GM19438 (cell line): ENCODE results near the gene CD47.

Experiments used
- ATAC-seq: cut with Tn5 transposase; IDR thresholded peaks from one replicate; pipeline ENCODE4 v1.9.1; 2021; ENCODE audit warnings: low read depth; ENCODE audit not compliant: unreplicated experiment

The CD47 gene

GRCh38 chr3:108118038-108118768 lies 27.4 kb upstream of the CD47 start:
- ATAC-seq: no peak

- no peak for ATAC-seq
Observed at GRCh38 chr3:108117241-108117775, 26.5 kb upstream of the CD47 start.

- no peak for ATAC-seq
Observed at GRCh38 chr3:108114423-108115065, 23.7 kb upstream of the CD47 start.

- ATAC-seq: no peak
Observed at GRCh38 chr3:108113975-108114374, 23.1 kb upstream of the CD47 start.

DNA sequence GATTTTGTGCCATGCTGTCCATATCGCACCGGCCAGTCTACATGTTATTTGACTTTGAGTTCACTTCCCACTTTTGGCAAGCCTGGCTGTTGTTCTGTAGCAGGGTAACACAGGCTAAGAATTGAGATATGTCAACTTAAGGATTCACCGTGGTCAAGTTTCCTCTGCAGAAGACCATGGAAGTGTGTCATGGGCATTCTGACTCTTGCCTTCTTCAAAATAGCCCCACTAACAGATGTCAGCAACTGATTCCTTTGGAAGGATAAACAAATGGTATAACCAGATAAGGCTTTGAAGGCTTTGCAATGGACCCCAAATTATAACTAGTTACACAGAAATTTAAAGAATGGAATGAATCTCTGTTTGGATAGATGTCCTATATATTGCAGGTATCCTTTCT lies 20.1 kb upstream of the CD47 start:
- ATAC-seq: no peak

DNA sequence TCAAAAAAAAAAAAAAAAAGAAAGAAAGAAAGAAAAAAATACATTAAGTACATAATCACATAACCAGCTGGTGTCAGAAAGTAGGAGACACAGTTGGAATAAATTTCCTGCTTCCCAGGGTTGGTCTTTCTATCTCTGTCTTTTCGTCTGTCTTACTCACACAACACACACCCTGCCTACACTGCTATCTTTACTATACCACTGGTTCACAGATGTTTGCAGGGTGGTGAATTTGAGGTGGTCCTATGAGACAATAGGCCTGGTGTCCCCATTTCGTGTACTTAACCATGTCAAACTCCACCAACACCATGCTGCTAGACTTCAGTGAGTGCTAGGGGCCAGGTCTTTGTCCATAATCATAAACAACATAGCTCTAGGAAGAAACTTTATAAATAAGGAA lies 17.6 kb upstream of the CD47 start:
- no peak for ATAC-seq

DNA sequence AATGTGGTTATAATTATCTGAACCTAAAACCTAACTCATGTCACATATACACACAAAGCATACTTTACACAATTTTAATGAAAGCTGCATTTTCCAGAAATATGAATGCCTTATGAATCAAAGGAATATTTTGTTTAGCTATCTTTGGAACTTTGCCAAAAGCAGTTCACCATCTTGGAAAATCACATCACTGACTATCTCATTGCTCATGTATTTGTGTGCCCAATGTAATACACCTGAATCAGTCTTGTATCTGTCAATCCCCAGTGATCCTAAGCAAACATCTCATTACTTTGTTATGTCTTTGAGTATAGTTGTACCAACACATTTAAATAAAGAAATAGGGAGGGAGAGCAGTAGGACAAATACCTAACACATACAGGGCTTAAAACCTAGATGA lies 15.6 kb upstream of the CD47 start:
- ATAC-seq: no peak

- no peak for ATAC-seq
Observed at GRCh38 chr3:108106031-108106430, 15.2 kb upstream of the CD47 start.

DNA sequence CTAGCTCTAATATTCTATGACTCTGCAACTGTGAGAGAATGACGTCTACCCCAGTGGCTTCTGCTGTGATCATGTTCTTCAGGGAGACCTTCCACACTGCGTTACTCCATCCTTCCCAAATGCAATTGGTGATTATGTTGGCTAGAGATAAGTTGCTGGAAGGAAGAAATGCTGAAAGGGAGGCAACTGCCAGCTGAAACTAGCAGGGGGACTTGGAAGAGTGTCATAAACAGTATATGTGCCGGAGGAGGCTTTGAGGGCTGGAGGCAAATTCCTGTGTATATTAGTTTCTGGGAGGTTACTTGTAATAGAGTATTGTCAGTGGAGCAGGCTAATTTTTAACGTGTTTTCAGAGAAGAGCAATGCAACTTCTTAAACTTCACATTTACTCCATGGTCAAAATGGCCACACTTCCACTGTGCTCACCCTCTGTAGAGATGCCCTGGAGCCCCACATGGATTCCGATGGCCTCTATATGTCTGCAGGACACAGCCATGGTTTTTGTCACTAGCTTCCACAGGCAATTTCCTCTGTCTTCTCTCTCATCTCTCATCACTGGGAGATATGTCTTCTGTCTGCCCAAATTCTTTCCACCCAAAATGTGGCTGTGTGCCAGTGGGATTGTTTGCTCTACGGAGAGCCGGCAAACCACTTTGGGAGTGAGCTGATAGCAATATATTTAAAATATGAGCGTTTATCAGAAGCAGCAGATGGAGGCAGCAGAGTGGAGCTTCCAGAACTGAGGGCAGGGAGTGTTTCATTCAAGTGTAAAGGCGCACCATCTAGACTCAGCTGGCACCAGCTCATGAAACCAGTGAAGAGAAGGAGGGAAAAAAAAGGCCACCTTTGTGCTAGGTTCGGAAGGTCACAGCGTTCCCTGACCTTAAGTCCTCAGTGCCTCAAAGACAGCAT lies 13.3 kb upstream of the CD47 start:
- ATAC-seq: no peak

DNA sequence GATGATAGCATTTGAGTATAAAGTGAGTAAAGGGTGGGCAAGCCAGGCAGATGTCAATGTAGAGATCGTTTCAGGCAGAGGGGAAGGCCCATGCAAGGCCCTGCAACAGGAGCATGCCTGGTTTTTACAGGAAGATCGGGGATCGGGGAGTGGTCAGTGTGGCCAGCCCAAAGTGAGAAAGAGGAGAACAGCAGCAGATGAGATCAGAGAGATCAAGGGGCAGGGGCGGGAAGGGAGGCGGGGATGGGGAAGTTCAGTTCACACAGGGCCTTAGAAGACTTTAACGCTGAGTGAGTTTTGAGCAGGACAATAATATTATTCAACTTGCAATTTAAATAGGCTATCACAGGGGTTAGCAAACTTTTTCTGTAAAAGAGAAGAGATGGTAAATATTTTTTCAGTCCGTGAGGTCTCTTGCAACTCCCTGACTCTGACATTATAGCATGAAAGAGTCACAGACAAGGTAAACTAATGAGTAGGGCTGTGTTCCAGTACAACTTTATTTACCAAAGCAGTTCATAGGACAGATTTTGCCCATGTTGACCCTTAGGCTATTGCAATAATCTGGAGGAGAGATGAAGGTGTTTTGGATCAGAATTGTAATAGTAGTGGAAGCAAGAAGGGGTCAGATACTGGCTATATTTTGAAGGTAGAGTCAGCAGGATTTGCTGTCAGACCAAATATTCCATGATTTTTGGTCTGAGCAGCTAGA lies 12.4 kb upstream of the CD47 start:
- no peak for ATAC-seq

- ATAC-seq: no peak
Observed at GRCh38 chr3:108102420-108103039, 11.7 kb upstream of the CD47 start.

GRCh38 chr3:108100906-108101660 lies 10.3 kb upstream of the CD47 start:
- peak; percentile 86 for ATAC-seq

- ATAC-seq: peak; percentile 36
Observed at GRCh38 chr3:108099679-108100428, 9.0 kb upstream of the CD47 start.

GRCh38 chr3:108099244-108099643 lies 8.4 kb upstream of the CD47 start:
- ATAC-seq: no peak

DNA sequence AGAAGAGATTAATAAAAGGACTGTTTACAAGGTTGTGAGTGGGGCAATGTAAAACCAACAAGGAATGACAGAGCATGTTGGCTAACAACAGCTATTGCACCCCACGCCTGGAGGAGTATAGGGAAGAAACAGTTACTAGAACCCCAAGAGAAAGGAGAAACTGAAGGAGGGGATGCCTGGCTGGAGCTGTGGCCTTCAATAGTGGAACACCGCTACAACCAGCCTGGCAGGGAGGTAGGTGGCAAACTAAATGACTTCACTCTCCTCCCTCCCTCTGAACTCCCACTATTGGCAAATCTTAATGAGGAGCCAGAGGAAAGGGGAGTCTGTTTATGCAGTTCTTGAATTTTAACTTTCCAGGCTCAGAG lies 7.2 kb upstream of the CD47 start:
- no peak for ATAC-seq

- no peak for ATAC-seq
Observed at GRCh38 chr3:108097322-108098002, 6.6 kb upstream of the CD47 start.

GRCh38 chr3:108096532-108097321 lies 5.9 kb upstream of the CD47 start:
- no peak for ATAC-seq
